HG03097 (cell line): ENCODE measurements around the gene PIGU.

Source experiments
- ATAC-seq: cut with Tn5 transposase; IDR thresholded peaks from one replicate; pipeline ENCODE4 v1.9.1; 2021; ENCODE audit not compliant: unreplicated experiment, low FRiP score

Gene PIGU

GRCh38 chr20:34560141-34560523 lies 116.8 kb downstream of the PIGU start:
- ATAC-seq = no peak

GRCh38 chr20:34559311-34560140 lies 117.4 kb downstream of the PIGU start:
- no peak for ATAC-seq

- no peak for ATAC-seq
These were observed 118.3 kb downstream of the PIGU start, which contains the start of gene MAP1LC3A for GRCh38 chr20:34558320-34559218. Gene MAP1LC3A, plus strand, starts transcription at chr20:34558718. Its CDS starts 151 bp downstream, at chr20:34558869.

- ATAC-seq = no peak
These were observed 119.0 kb downstream of the PIGU start for GRCh38 chr20:34557936-34558319.

- no peak for ATAC-seq
These were observed 123.5 kb downstream of the PIGU start for GRCh38 chr20:34553366-34553867.

GRCh38 chr20:34552569-34552968 lies 124.3 kb downstream of the PIGU start:
- ATAC-seq = no peak

- ATAC-seq = no peak
These were observed 127.0 kb downstream of the PIGU start for GRCh38 chr20:34549929-34550305.

GRCh38 chr20:34549291-34549928 lies 127.5 kb downstream of the PIGU start:
- no peak for ATAC-seq

GRCh38 chr20:34547844-34548613 lies 128.9 kb downstream of the PIGU start:
- ATAC-seq = no peak

- no peak for ATAC-seq
These were observed 130.1 kb downstream of the PIGU start for GRCh38 chr20:34546751-34547181.

- no peak for ATAC-seq
These were observed 132.6 kb downstream of the PIGU start for GRCh38 chr20:34544109-34544796.

GRCh38 chr20:34543463-34544056 lies 133.3 kb downstream of the PIGU start:
- no peak for ATAC-seq

- ATAC-seq = no peak
These were observed 134.5 kb downstream of the PIGU start for GRCh38 chr20:34542439-34542838.

- no peak for ATAC-seq
These were observed 135.0 kb downstream of the PIGU start for GRCh38 chr20:34541917-34542316.

GRCh38 chr20:34541264-34541901 lies 135.5 kb downstream of the PIGU start:
- no peak for ATAC-seq

- no peak for ATAC-seq
These were observed 136.2 kb downstream of the PIGU start for GRCh38 chr20:34540596-34541263.

GRCh38 chr20:34539756-34540155 lies 137.1 kb downstream of the PIGU start:
- no peak for ATAC-seq

GRCh38 chr20:34538671-34539123 lies 138.2 kb downstream of the PIGU start:
- ATAC-seq = no peak
